MM.1S (cell line): ENCODE data around the gene CD46.

Experiments
- EZH2phosphoT487 ChIP-seq: fragments of 300-600 bp; sonication (generic); IDR thresholded peaks from 2 replicates; pipeline ENCODE4 v1.6.1; 2018; ENCODE audit warnings: antibody characterized with exemption, low read length
- TF ChIP-seq, protein P1 (sequence below): fragments of 300-600 bp; sonication (generic); IDR thresholded peaks from 2 replicates; pipeline ENCODE4 v1.5.1; 2016; ENCODE audit warnings: antibody characterized with exemption, low read length, mixed read lengths

DNA sequence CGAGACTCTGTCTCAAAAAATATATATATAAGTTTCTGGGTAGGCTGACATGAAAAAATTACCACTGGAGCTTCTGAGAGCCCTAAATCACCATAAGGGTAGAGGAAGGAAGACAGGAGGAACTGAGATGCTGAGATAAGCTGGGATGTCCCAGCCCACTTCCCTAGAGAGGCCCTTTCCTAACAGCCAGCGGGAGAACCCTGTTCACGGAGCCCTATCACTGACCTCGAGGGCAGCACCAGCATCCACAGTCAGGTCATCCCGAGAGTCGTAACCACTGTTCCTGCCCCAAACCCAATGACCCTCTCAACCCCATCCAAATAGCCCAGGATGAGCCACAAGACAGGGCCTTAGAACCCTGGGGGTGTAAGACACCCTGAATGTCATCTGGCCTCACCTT is 81.5 kb downstream of the CD46 start:
- TF ChIP-seq, protein P1, sequence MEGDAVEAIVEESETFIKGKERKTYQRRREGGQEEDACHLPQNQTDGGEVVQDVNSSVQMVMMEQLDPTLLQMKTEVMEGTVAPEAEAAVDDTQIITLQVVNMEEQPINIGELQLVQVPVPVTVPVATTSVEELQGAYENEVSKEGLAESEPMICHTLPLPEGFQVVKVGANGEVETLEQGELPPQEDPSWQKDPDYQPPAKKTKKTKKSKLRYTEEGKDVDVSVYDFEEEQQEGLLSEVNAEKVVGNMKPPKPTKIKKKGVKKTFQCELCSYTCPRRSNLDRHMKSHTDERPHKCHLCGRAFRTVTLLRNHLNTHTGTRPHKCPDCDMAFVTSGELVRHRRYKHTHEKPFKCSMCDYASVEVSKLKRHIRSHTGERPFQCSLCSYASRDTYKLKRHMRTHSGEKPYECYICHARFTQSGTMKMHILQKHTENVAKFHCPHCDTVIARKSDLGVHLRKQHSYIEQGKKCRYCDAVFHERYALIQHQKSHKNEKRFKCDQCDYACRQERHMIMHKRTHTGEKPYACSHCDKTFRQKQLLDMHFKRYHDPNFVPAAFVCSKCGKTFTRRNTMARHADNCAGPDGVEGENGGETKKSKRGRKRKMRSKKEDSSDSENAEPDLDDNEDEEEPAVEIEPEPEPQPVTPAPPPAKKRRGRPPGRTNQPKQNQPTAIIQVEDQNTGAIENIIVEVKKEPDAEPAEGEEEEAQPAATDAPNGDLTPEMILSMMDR = no peak
- no peak for TF ChIP-seq EZH2phosphoT487
